HepG2 (cell line): ENCODE results near the gene VENTX. TPM values are rescaled to one million over a fixed set of nuclear protein-coding genes. Genes with fewer than 3 reads are reported as not detected.

Experiments
- ATAC-seq: fragments of 200-7000 bp; cut with Tn5 transposase; 3 replicates; pipeline ENCODE4 v1.9.1; 2020; ENCODE audit warnings: mild to moderate bottlenecking, moderate library complexity
- BruUV-seq: library from RNA; stranded (reverse); fragments of 400-500 nt; replicated peaks from 2 replicates; lab custom pipeline; 2021; lab: Mats Ljungman, UMichigan
- CTCF ChIA-PET: fragments of 300-600 bp; formaldehyde crosslinking; extraction: SDS; loops from one replicate; lab custom pipeline; 2021; ENCODE audit warnings: low total read pairs, inconsistent platforms, low intra/inter-chr PET ratio; lab: Yijun Ruan, JAX
- POLR2A ChIA-PET: fragments of 350-600 bp; sonication (Branson Sonifier 250); formaldehyde crosslinking; loops from one replicate; lab custom pipeline; 2020; ENCODE audit warnings: antibody characterized with exemption, inconsistent platforms; lab: Yijun Ruan, JAX
- DNase-seq: peaks from one replicate; pipeline ENCODE4 v3.0.0-alpha.2; 2015; ENCODE audit warnings: low spot score
- FAIRE-seq: peaks from 3 replicates; lab custom pipeline; 2011; peaks lifted over from hg19 to GRCh38; lab: Jason Lieb, UNC
- H2AFZ ChIP-seq: one replicate; pipeline ENCODE4 v1.6.1; 2011; ENCODE audit warnings: low read length, inconsistent platforms
- H3K27ac ChIP-seq: fragments of 300-600 bp; 3 replicates; pipeline ENCODE4 v1.8.0; 2011; ENCODE audit warnings: mixed run types, mild to moderate bottlenecking, mixed read lengths, low read length, inconsistent platforms; ENCODE audit not compliant: insufficient read depth; ENCODE audit errors: extremely low read length
- H3K27me3 ChIP-seq, 2 experiments: fragments of 200-600 bp in 1 of 2; 2 replicates in 1 of 2; 3 replicates in 1 of 2; pipeline versions ENCODE4 v1.6.0 to v1.8.0; 2011; ENCODE audit warnings: low read length in 2 of 2, mild to moderate bottlenecking in 2 of 2, moderate library complexity in 2 of 2, inconsistent platforms in 1 of 2; ENCODE audit not compliant: insufficient read depth in 2 of 2, control insufficient read depth in 1 of 2
- H3K36me3 ChIP-seq, 2 experiments: fragments of 200-600 bp in 1 of 2; replicated peaks in 1 of 2; 2 replicates in 1 of 2; 3 replicates in 1 of 2; pipeline versions ENCODE4 v1.5.1 to v1.8.0; 2011; ENCODE audit warnings: low read length in 2 of 2, inconsistent platforms in 1 of 2; ENCODE audit not compliant: insufficient read depth in 2 of 2, control insufficient read depth in 1 of 2
- H3K4me1 ChIP-seq: 2 replicates; pipeline ENCODE4 v1.5.1; 2012; ENCODE audit warnings: low read length, inconsistent platforms; ENCODE audit not compliant: insufficient read depth
- H3K4me2 ChIP-seq: 2 replicates; pipeline ENCODE4 v1.6.0; 2011; ENCODE audit warnings: low read depth, low read length, inconsistent platforms
- H3K4me3 ChIP-seq, 3 experiments: fragments of 200-600 bp in 1 of 3; sonication (generic), shearing (Covaris generic) in 1 of 3; replicated peaks in 1 of 3; 2 replicates each; pipeline ENCODE4 v1.5.1; 2011 to 2016; ENCODE audit warnings: low read length in 3 of 3, inconsistent platforms in 2 of 3, low read depth in 2 of 3, mild to moderate bottlenecking in 2 of 3, control low read depth in 1 of 3, mixed read lengths in 1 of 3; ENCODE audit not compliant: insufficient read depth in 1 of 3
- H3K79me2 ChIP-seq: one replicate; pipeline ENCODE4 v1.6.1; 2011; ENCODE audit warnings: low read length, inconsistent platforms; ENCODE audit not compliant: insufficient read depth
- H3K9ac ChIP-seq: 2 replicates; pipeline ENCODE4 v1.6.0; 2011; ENCODE audit warnings: mild to moderate bottlenecking, low read depth, low read length, inconsistent platforms; ENCODE audit not compliant: insufficient read depth
- H3K9me3 ChIP-seq: 2 replicates; pipeline ENCODE4 v1.5.1; 2012; ENCODE audit warnings: mild to moderate bottlenecking, low read length
- H4K20me1 ChIP-seq: 2 replicates; pipeline ENCODE4 v1.6.0; 2011; ENCODE audit warnings: inconsistent platforms, mild to moderate bottlenecking, low read length, moderate library complexity; ENCODE audit not compliant: insufficient read depth
- BCL6 ChIP-seq: IDR thresholded peaks from 2 replicates; pipeline ENCODE4 v1.6.1; 2016; ENCODE audit warnings: missing genetic modification reagents, missing compliant biosample characterization
- BORCS8-MEF2B ChIP-seq: sonication (generic); formaldehyde crosslinking; IDR thresholded peaks from 2 replicates; pipeline ENCODE4 v1.8.0; 2022; ENCODE audit warnings: mild to moderate bottlenecking, missing genetic modification reagents
- ESRRA ChIP-seq: sonication (generic); formaldehyde crosslinking; IDR thresholded peaks from 2 replicates; pipeline ENCODE4 v1.5.1; 2020; ENCODE audit warnings: mild to moderate bottlenecking, low read depth, missing genetic modification reagents
- HOXA5 ChIP-seq: sonication (generic); formaldehyde crosslinking; IDR thresholded peaks from 2 replicates; pipeline ENCODE4 v1.4.0; 2020; ENCODE audit warnings: missing genetic modification reagents
- MEF2D ChIP-seq: sonication (generic); formaldehyde crosslinking; IDR thresholded peaks from 2 replicates; pipeline ENCODE4 v1.5.1; 2020; ENCODE audit warnings: mild to moderate bottlenecking, missing genetic modification reagents
- MXD1 ChIP-seq: sonication (generic); formaldehyde crosslinking; IDR thresholded peaks from 2 replicates; pipeline ENCODE4 v1.4.0; 2020; ENCODE audit warnings: mild to moderate bottlenecking, missing genetic modification reagents
- RBFOX2 ChIP-seq: fragments of 200-400 bp; formaldehyde crosslinking; IDR thresholded peaks from 2 replicates; pipeline ENCODE4 v1.6.1; 2017; ENCODE audit warnings: low read depth, mild to moderate bottlenecking, low read length
- RELA ChIP-seq: sonication (generic); formaldehyde crosslinking; IDR thresholded peaks from 2 replicates; pipeline ENCODE4 v1.4.0; 2020; ENCODE audit warnings: missing genetic modification reagents
- UBTF ChIP-seq: sonication (generic); formaldehyde crosslinking; IDR thresholded peaks from 2 replicates; pipeline ENCODE4 v1.4.0; 2020; ENCODE audit warnings: mild to moderate bottlenecking, missing genetic modification reagents
- ZC3H13 ChIP-seq: sonication (generic); formaldehyde crosslinking; IDR thresholded peaks from 2 replicates; pipeline ENCODE4 v1.8.1; 2023; ENCODE audit warnings: mild to moderate bottlenecking, missing genetic modification reagents, moderate library complexity
- ZNF260 ChIP-seq: sonication (generic); formaldehyde crosslinking; IDR thresholded peaks from 2 replicates; pipeline ENCODE4 v1.4.0; 2020; ENCODE audit warnings: missing genetic modification reagents, low read depth, mild to moderate bottlenecking, borderline replicate concordance
- ZNF460 ChIP-seq: sonication (generic); formaldehyde crosslinking; IDR thresholded peaks from 2 replicates; pipeline ENCODE4 v1.5.1; 2020; ENCODE audit warnings: missing genetic modification reagents, mild to moderate bottlenecking, borderline replicate concordance
- ZNF556 ChIP-seq: sonication (generic); formaldehyde crosslinking; IDR thresholded peaks from 2 replicates; pipeline ENCODE4 v1.4.0; 2020; ENCODE audit warnings: mild to moderate bottlenecking, missing genetic modification reagents, borderline replicate concordance
- ZNF564 ChIP-seq: sonication (generic); formaldehyde crosslinking; IDR thresholded peaks from 2 replicates; pipeline ENCODE4 v1.8.1; 2023; ENCODE audit warnings: mild to moderate bottlenecking, missing genetic modification reagents
- WGBS: methylation state at CpG from one replicate; pipeline ENCODE4 v1.1.6; 2017; ENCODE audit warnings: low lambda C conversion rate; 5-methylcytosine and 5-hydroxymethylcytosine counted together
- in situ Hi-C: cut with HindIII; loops from 2 replicates; pipeline ENCODE4 v1.10.0; 2017; ENCODE audit warnings: low pct_unique_long_range_greater_than_20kb; ENCODE audit not compliant: extremely low pct_ligation_motif_present
- intact Hi-C: fragments of 100-400 bp; cut with micrococcal nuclease; formaldehyde crosslinking; loops from one replicate; pipeline ENCODE4 v1.10.0; 2022; ENCODE audit not compliant: unreplicated experiment
- polyA plus RNA-seq, 8 experiments: library from polyadenylated mRNA; depleted of rRNA in 3 of 8; stranded (reverse) in 7 of 8; unstranded in 1 of 8; fragments of >200 nt; fragmentation: Illumina TruSeq in 4 of 8; extraction: Trizol in 4 of 8; gene quantifications; 2 replicates each; pipeline versions ENCODE4 v1.2.1 to v1.2.3, GENCODE V29; 2011 to 2016; ENCODE audit warnings: low read depth in 4 of 8, missing spikeins in 1 of 8, mixed read lengths in 1 of 8; ENCODE audit not compliant: insufficient read depth in 1 of 8
- total RNA-seq, 5 experiments: library from RNA; depleted of rRNA; stranded (reverse); fragments of >200 nt; fragmentation: Illumina TruSeq; extraction: Trizol; gene quantifications; 2 replicates each; pipeline ENCODE4 v1.2.3, GENCODE V29; 2016; ENCODE audit warnings: low read depth in 1 of 5
- TF ChIP-seq, protein P1 (sequence below): IDR thresholded peaks from 2 replicates; pipeline ENCODE4 v1.6.1; 2016; ENCODE audit warnings: mild to moderate bottlenecking, missing biosample characterization, missing genetic modification reagents
- TF ChIP-seq, protein P2 (sequence below): sonication (generic); formaldehyde crosslinking; IDR thresholded peaks from 2 replicates; pipeline ENCODE4 v1.5.1; 2020; ENCODE audit warnings: missing genetic modification reagents, mild to moderate bottlenecking, borderline replicate concordance

VENTX gene
- total and polyA plus RNA-seq, 2 of the 13 experiments (the other 11 are each of a cell fraction or from before 2014, with no cell fraction given), result not detected

- in situ Hi-C loops (no loop called here), intact Hi-C loops (no loop called here)
- peaks cover 14% of the 10 kb centered on the region for H3K4me1 ChIP-seq
- H4K20me1 ChIP-seq, result peaks cover 4% of the 10 kb centered on the region; the same call in 1 of the 2 replicates
- ChIA-PET POLR2A (no interaction called here), CTCF (no interaction called here)
- no peak overlapping the region for H3K27ac ChIP-seq
- H2AFZ ChIP-seq, result no peak overlapping the region
- no peak overlapping the region for H3K9ac ChIP-seq
- TF ChIP-seq ZNF556 (CRISPR knock-in tag) (no peak), ZC3H13 (CRISPR knock-in tag) (no peak), ESRRA (no peak), BCL6 (CRISPR knock-in tag) (no peak), ZNF260 (CRISPR knock-in tag) (no peak), UBTF (CRISPR knock-in tag) (no peak), MEF2D (CRISPR knock-in tag) (no peak), ZNF564 (CRISPR knock-in tag) (no peak), ZNF460 (no peak), MXD1 (no peak), RELA (no peak), BORCS8-MEF2B (CRISPR knock-in tag) (no peak), HOXA5 (no peak), RBFOX2 (no peak)
- TF ChIP-seq, protein P1, sequence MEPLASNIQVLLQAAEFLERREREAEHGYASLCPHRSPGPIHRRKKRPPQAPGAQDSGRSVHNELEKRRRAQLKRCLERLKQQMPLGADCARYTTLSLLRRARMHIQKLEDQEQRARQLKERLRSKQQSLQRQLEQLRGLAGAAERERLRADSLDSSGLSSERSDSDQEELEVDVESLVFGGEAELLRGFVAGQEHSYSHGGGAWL (CRISPR knock-in tag), result no peak
- TF ChIP-seq, protein P2, sequence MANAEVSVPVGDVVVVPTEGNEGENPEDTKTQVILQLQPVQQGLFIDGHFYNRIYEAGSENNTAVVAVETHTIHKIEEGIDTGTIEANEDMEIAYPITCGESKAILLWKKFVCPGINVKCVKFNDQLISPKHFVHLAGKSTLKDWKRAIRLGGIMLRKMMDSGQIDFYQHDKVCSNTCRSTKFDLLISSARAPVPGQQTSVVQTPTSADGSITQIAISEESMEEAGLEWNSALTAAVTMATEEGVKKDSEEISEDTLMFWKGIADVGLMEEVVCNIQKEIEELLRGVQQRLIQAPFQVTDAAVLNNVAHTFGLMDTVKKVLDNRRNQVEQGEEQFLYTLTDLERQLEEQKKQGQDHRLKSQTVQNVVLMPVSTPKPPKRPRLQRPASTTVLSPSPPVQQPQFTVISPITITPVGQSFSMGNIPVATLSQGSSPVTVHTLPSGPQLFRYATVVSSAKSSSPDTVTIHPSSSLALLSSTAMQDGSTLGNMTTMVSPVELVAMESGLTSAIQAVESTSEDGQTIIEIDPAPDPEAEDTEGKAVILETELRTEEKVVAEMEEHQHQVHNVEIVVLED (CRISPR knock-in tag), result no peak
- DNase-seq, result no peak
- peaks cover 25 to 57% of the 10 kb centered on the region in 2 experiments; a peak in 4 of 5 replicates for H3K36me3 ChIP-seq
- no peaks in the 10 kb centered on the region for H3K9me3 ChIP-seq
- H3K27me3 ChIP-seq, result no peaks in the 10 kb centered on the region; a peak in 1 of 5 replicates
- no peak overlapping the region for H3K4me2 ChIP-seq
- no peaks in the 10 kb centered on the region for H3K79me2 ChIP-seq
- WGBS, result 97% methylated on average over 22 of the region's 24 CpGs
- BruUV-seq, result no TSS peak
- no peak overlapping the region for H3K4me3 ChIP-seq
- ATAC-seq, result no peak
- no peak for FAIRE-seq
These were observed 45.3 kb downstream of the VENTX start for GRCh38 chr10:133282846-133283390.
